Neural progenitor cell (in vitro differentiated cells): ENCODE data around the gene CRELD2. TPM values are rescaled to one million over a fixed set of nuclear protein-coding genes. Genes with fewer than 3 reads are reported as not detected.

Source experiments
- DNase-seq: peaks from one replicate; pipeline ENCODE4 v3.0.0-alpha.2; 2016; ENCODE audit warnings: low spot score
- H2AFZ ChIP-seq: fragments of 200-600 bp; sonication (generic); replicated peaks from 2 replicates; pipeline ENCODE4 v1.6.1; 2016; ENCODE audit warnings: antibody characterized with exemption
- H3F3A ChIP-seq: fragments of 200-600 bp; sonication (generic); 2 replicates; pipeline ENCODE4 v1.6.1; 2016; ENCODE audit warnings: antibody characterized with exemption, low read depth
- H3K27ac ChIP-seq: fragments of 200-600 bp; sonication (generic); 2 replicates; pipeline ENCODE4 v1.5.1; 2016; ENCODE audit warnings: mild to moderate bottlenecking
- H3K27me3 ChIP-seq: fragments of 200-600 bp; sonication (generic); 2 replicates; pipeline ENCODE4 v1.6.1; 2016; ENCODE audit warnings: mild to moderate bottlenecking, moderate library complexity
- H3K36me3 ChIP-seq: fragments of 200-600 bp; sonication (generic); 2 replicates; pipeline ENCODE4 v1.5.1; 2016
- H3K4me1 ChIP-seq: fragments of 200-600 bp; sonication (generic); 2 replicates; pipeline ENCODE4 v1.6.1; 2016; ENCODE audit warnings: mixed run types
- H3K4me2 ChIP-seq: fragments of 200-600 bp; sonication (generic); 2 replicates; pipeline ENCODE4 v1.6.1; 2016
- H3K4me3 ChIP-seq: fragments of 200-600 bp; sonication (generic); 2 replicates; pipeline ENCODE4 v1.5.1; 2016
- H3K79me2 ChIP-seq: fragments of 200-600 bp; sonication (generic); 2 replicates; pipeline ENCODE4 v1.6.1; 2016; ENCODE audit warnings: low read depth
- H3K9ac ChIP-seq: fragments of 200-600 bp; sonication (generic); 2 replicates; pipeline ENCODE4 v1.6.1; 2016
- H3K9me3 ChIP-seq: fragments of 200-600 bp; sonication (generic); 2 replicates; pipeline ENCODE4 v1.5.1; 2016; ENCODE audit warnings: low read depth
- H4K20me1 ChIP-seq: fragments of 200-600 bp; sonication (generic); 2 replicates; pipeline ENCODE4 v1.6.1; 2016; ENCODE audit warnings: low read depth
- H3K27ac Mint-ChIP-seq: 3 replicates; pipeline ENCODE4 v1.8.0; 2021; ENCODE audit warnings: mixed read lengths
- H3K27me3 Mint-ChIP-seq: 2 replicates; pipeline ENCODE4 v1.8.0; 2022; ENCODE audit warnings: low read depth, mild to moderate bottlenecking, inconsistent platforms, moderate library complexity, mixed read lengths; ENCODE audit not compliant: insufficient read depth
- H3K36me3 Mint-ChIP-seq: 3 replicates; pipeline ENCODE4 v1.8.0; 2021; ENCODE audit warnings: mixed read lengths
- H3K4me1 Mint-ChIP-seq: 3 replicates; pipeline ENCODE4 v1.8.0; 2021; ENCODE audit warnings: mixed read lengths
- H3K4me3 Mint-ChIP-seq: 3 replicates; pipeline ENCODE4 v1.8.0; 2021; ENCODE audit warnings: mild to moderate bottlenecking, moderate library complexity, mixed read lengths
- H3K9me3 Mint-ChIP-seq: 3 replicates; pipeline ENCODE4 v1.8.0; 2020; ENCODE audit warnings: mixed read lengths
- CTCF ChIP-seq: fragments of 200-600 bp; sonication (generic); IDR thresholded peaks from 2 replicates; pipeline ENCODE4 v1.5.1; 2017; ENCODE audit warnings: antibody characterized with exemption, mild to moderate bottlenecking
- EZH2 ChIP-seq: fragments of 200-600 bp; sonication (generic); IDR thresholded peaks from 2 replicates; pipeline ENCODE4 v1.6.1; 2017; ENCODE audit warnings: antibody characterized with exemption, mild to moderate bottlenecking, moderate library complexity
- EZH2phosphoT487 ChIP-seq: fragments of 200-600 bp; sonication (generic); IDR thresholded peaks from 2 replicates; pipeline ENCODE4 v1.6.1; 2017; ENCODE audit warnings: antibody characterized with exemption
- total RNA-seq: library from RNA; depleted of rRNA; stranded (reverse); fragments of >200 nt; gene quantifications from 2 replicates; pipeline ENCODE4 v1.2.3, GENCODE V29; 2015; ENCODE audit warnings: low replicate concordance

CRELD2 gene
- total RNA-seq, 1 donor from 2014 or later, result 12.2 TPM

GRCh38 chr22:49914256-49914655 lies 4.2 kb upstream of the CRELD2 start:
- Histone ChIP-seq H3F3A (peaks cover 11% of the 10 kb centered on the region), H2AFZ (no peak overlapping the region), H3K27ac (no peak overlapping the region), H3K4me2 (no peak overlapping the region), H3K9ac (no peak overlapping the region), H3K36me3 (no peaks in the 10 kb centered on the region), H3K4me3 (no peak overlapping the region), H3K27me3 (peaks cover 4% of the 10 kb centered on the region), H3K4me1 (no peaks in the 10 kb centered on the region), H3K9me3 (no peaks in the 10 kb centered on the region), H3K79me2 (peaks cover 11% of the 10 kb centered on the region), H4K20me1 (peaks cover 16% of the 10 kb centered on the region)
- H3K36me3 Mint-ChIP-seq, result peaks cover under 1% of the 10 kb centered on the region
- no peak for TF ChIP-seq EZH2
- TF ChIP-seq CTCF, result no peak
- TF ChIP-seq EZH2phosphoT487, result no peak
- peaks cover 6% of the 10 kb centered on the region for H3K4me1 Mint-ChIP-seq
- DNase-seq, result no peak
- H3K27me3 Mint-ChIP-seq, result peaks cover 10% of the 10 kb centered on the region
- no peaks in the 10 kb centered on the region for H3K9me3 Mint-ChIP-seq
- no peak overlapping the region for H3K27ac Mint-ChIP-seq
- H3K4me3 Mint-ChIP-seq, result no peak overlapping the region

GRCh38 chr22:49915610-49916009 lies 2.8 kb upstream of the CRELD2 start:
- peak; percentile 53 for DNase-seq
- Histone ChIP-seq H3K9me3 (no peaks in the 10 kb centered on the region), H3K4me2 (no peak overlapping the region), H3K36me3 (no peaks in the 10 kb centered on the region), H3K79me2 (peaks cover 11% of the 10 kb centered on the region), H4K20me1 (peaks cover 16% of the 10 kb centered on the region), H3K4me1 (no peaks in the 10 kb centered on the region), H3K27ac (no peak overlapping the region), H3F3A (peaks cover 11% of the 10 kb centered on the region), H3K27me3 (peaks cover 8% of the 10 kb centered on the region), H2AFZ (no peak overlapping the region), H3K9ac (no peak overlapping the region), H3K4me3 (no peak overlapping the region)
- Mint-ChIP-seq H3K4me1 (peaks cover 14% of the 10 kb centered on the region), H3K27me3 (peaks cover 8% of the 10 kb centered on the region), H3K4me3 (no peak overlapping the region), H3K36me3 (no peaks in the 10 kb centered on the region), H3K9me3 (no peaks in the 10 kb centered on the region), H3K27ac (no peak overlapping the region)
- TF ChIP-seq EZH2phosphoT487 (no peak), CTCF (no peak), EZH2 (no peak)

DNA sequence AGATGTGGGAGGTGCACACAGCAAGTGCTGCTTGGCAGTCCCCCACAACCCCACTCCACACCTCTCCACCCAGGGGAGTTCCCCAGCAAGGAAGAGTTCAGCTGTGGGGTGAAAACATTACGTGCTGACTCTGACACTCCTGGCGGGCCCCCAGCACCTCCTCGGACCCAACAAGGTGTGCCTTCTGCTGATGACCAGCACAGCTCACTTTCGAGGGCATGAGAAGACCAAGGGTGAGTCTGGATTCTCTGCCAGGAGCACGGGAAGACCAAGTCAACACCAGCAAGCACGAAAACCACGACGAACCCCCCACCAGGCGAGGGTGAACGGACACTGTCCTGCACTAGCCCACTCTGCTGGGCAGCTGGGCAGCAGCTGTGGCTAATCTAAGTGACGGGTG lies 1.6 kb upstream of the CRELD2 start:
- Histone ChIP-seq H3K4me2 (peak overlapping the region; percentile 87), H3F3A (peaks cover 11% of the 10 kb centered on the region), H4K20me1 (peaks cover 16% of the 10 kb centered on the region), H3K79me2 (peaks cover 11% of the 10 kb centered on the region), H3K4me1 (no peaks in the 10 kb centered on the region), H3K9me3 (no peaks in the 10 kb centered on the region), H2AFZ (no peak overlapping the region), H3K27ac (no peak overlapping the region), H3K4me3 (peak overlapping the region; percentile 84), H3K27me3 (peaks cover 8% of the 10 kb centered on the region), H3K9ac (no peak overlapping the region), H3K36me3 (no peaks in the 10 kb centered on the region)
- Mint-ChIP-seq H3K27me3 (peaks cover 6% of the 10 kb centered on the region), H3K4me3 (peak overlapping the region; percentile 92), H3K4me1 (peaks cover 14% of the 10 kb centered on the region), H3K9me3 (no peaks in the 10 kb centered on the region), H3K36me3 (peaks cover 2% of the 10 kb centered on the region), H3K27ac (no peak overlapping the region)
- no peak for TF ChIP-seq EZH2
- no peak for TF ChIP-seq CTCF
- TF ChIP-seq EZH2phosphoT487, result no peak
- no peak for DNase-seq
